GM21447 (cell line): ENCODE measurements around the gene RTP1.
"Not testable (repeated sequence)": the region's sequence is repeated elsewhere in the genome, so short reads cannot be mapped to it uniquely, and the experiment has no call there.

Experiments used
- ATAC-seq: cut with Tn5 transposase; IDR thresholded peaks from one replicate; pipeline ENCODE4 v1.9.1; 2021; ENCODE audit not compliant: unreplicated experiment

Gene RTP1

DNA sequence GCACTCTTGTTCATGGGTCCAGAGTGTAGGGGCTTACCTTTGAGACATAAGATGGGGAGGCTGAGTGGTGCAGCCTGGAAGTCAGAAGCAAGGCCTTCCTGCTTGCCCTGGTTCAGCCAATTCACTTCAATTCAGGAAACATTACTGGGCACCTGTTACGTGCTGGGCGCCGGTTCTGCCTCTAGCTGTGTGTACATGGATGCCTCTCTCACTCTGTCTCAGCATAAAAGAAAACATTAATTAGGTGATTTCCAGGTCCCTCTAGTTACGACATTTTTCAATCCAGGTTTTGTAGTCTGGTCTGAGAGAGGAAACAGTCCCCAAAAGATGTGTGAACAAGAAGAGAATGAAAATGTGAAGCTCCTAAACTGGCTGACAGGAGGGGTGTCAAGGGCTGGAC is 1.2 kb downstream of the RTP1 start:
- no peak for ATAC-seq

GRCh38 chr3:187199463-187200050 is 2.3 kb downstream of the RTP1 start:
- not testable (repeated sequence) for ATAC-seq

DNA sequence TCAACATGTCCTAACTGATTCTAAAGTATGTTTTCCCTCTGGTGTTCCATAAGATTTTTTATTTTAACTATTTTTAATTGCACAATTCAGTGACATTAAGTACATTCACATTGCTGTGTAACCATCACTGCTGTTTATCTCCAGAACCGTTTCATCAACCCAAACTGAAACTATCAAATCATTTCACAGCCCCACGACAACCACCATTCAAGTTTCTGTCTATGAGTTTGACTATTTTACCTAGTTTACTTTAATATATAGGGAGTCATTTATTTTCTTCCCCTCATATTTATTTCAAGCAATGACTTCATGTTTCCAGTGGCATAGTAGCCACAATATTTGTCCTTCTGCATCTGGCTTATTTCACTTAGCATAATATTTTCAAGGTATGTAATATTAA is 8.4 kb downstream of the RTP1 start:
- ATAC-seq = no peak

- ATAC-seq = no peak
These were observed 9.8 kb downstream of the RTP1 start for GRCh38 chr3:187207062-187207461.

DNA sequence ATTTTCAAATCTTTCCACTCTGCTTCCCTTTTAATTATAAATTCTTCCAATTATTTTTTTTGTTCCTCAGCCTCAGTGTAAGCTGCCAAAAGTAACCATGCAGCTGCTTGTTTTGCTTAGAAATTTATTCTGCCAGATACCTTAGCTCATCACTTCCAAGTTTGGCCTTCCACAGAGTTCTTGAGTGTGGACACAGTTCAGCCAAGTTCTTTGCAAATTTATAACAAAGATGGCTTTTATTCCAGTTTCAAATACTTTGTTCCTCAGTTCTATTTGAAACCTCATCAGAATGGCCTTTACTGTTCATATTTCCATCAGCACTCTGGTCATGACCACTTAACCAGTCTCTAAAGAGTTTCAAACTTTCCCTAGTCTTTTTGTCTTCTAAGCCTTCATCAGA is 10.3 kb downstream of the RTP1 start:
- ATAC-seq = no peak

- no peak for ATAC-seq
These were observed 10.9 kb downstream of the RTP1 start for GRCh38 chr3:187208159-187208558.

GRCh38 chr3:187209491-187209890 is 12.2 kb downstream of the RTP1 start:
- ATAC-seq = no peak

GRCh38 chr3:187210091-187210490 is 12.8 kb downstream of the RTP1 start:
- no peak for ATAC-seq

GRCh38 chr3:187210545-187211327 is 13.4 kb downstream of the RTP1 start:
- no peak for ATAC-seq

- ATAC-seq = no peak
These were observed 14.4 kb downstream of the RTP1 start for GRCh38 chr3:187211532-187212195.

GRCh38 chr3:187212196-187212545 is 14.9 kb downstream of the RTP1 start:
- ATAC-seq = no peak

GRCh38 chr3:187212705-187213104 is 15.4 kb downstream of the RTP1 start:
- no peak for ATAC-seq

DNA sequence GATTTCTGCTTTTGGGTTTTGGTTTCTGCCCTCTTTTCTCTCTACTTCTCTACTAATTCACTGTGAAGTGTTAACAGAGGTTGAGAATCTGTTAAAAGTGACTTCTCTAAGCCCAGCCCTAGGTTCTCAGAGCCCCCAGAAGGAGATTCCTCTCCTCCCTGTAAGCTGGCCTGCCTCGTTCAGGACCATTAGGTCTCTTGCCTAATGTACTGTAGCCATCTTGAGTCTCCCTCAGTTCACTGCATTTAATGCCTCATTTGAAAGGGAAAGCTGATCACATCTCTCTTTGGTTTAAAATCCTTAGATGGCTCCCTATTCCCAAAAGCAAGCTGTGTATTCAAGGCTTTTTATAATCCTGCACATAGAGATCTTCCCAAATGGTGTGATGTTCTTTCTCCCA is 16.3 kb downstream of the RTP1 start:
- ATAC-seq = no peak

DNA sequence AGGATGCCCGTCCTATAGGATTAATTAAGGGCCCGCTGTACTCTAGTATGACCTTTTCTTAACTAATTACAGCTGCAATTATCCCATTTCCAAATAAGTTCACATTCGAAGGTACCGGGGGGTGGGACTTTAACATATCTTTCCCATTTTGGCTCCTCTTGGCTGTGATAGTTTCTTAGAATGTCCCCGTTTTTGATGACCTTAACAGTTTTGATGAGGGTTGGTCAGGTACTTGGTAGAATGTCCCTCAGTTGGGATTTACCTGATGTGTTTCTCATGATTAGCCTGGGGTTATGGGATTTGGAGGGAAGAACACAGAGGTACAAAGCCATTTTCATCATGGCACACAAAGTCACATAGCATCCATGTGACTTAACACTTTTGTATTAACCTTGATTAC is 18.2 kb downstream of the RTP1 start:
- ATAC-seq = no peak

DNA sequence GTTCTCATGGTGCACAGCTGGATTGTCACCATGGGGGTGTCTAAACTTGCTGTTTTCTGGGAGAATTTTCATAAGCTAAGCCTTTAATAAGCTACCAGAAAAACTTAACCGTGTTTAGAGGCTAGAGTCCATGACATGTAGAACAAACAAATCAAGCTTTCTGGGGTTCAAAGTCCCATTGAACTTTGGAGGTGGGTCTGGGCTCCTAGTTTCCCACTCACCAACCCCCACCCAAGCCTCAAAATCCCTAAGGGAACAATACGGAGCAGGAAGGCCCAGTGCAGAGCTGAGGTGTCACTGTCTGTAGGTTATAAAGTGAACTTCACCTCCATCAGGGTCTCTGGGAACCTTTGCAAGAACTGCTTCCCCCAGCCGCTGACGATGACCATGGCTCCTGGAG is 25.5 kb downstream of the RTP1 start:
- no peak for ATAC-seq

DNA sequence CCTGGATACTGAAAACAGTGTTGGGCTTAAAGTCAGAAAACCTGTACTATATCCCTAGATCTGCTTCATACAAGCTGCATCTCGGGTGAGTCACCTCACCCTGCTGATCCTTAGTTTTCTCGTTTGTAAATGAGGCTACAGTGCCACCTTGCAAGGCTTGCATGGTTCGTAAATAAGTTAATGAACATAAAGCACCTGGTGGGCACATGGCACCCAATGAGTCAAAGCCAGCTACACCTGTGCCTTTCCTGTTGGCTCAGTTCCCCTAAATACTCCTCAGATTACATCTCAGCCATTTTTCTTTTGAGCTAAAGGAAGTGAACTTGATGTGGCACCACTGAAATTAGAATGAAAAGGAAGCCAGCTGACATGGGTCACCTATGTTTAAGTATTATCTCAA is 26.5 kb downstream of the RTP1 start:
- ATAC-seq = no peak

GRCh38 chr3:187227658-187228258 is 30.5 kb downstream of the RTP1 start:
- no peak for ATAC-seq

DNA sequence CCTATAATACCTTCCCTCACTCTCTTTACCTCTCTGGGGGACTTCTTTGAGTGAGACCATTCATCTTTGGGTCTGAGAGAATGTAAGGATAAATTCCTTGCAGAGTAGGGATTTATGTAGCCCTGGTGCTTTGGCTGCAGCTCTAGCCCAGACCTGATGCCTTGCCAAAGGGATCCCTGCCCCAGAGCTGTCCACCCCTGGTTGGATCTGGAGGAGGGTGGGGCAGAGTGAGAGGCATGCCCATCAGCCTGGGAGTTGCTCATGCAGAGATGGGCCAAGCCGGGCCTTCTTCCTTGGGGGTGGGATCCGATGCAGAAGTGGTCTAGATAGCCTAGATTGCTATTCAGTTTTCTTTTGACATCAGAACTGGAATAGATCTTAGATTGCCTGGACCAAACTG is 31.5 kb downstream of the RTP1 start:
- ATAC-seq = no peak

DNA sequence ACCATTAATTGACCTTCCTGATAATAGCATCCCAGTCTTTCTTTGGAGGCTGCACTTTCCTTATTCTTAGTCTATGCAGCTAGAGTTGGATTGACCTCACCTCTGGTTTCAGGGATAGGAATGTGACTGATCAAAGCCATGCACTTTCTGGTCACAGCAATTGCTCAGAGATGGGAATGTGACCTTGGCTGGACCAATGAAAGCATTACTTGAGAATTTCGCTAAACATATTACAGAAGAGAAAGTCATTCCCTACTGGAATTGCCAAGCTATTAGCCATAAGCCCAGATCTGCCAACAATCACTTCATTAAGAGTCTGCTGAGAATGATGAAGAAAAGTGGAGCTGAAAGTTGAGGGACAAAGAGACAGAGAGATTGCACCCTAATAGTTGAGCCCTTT is 32.7 kb downstream of the RTP1 start:
- no peak for ATAC-seq

GRCh38 chr3:187236962-187237361 is 39.7 kb downstream of the RTP1 start:
- ATAC-seq = no peak

DNA sequence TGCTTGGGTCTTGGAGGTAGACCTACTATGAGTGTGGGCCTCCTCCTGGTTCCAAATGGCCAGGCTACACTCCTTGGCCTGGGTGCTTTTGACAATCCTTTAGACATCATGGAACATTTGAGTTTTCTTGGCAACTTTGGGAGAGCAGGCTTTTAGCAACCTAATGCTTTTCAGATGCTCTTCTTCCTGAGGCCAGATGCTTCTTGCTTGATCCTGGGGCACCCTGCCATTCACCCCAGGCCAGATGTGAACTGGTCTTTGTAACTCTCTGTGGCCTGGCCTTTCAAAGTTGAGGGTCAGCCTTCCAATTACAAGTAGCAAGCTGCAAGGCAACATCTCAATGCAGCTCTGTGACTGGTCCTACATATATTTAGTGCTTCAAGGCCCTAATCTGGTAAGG is 40.5 kb downstream of the RTP1 start:
- ATAC-seq = no peak

- no peak for ATAC-seq
These were observed 41.0 kb downstream of the RTP1 start for GRCh38 chr3:187238239-187238638.
